Measurements from ENCODE around the gene PRKG1.

Gene PRKG1

GRCh38 chr10:52110576-52110975 is 1036.3 kb downstream of the PRKG1 start:
- DNase-seq (ENCODE audit: low spot score) = no peak
- Histone ChIP-seq H3K27me3 (ENCODE audit: control insufficient read depth in 3 of 3, insufficient read depth in 3 of 3, low read depth in 1 of 3, low read length in 3 of 3) (no peaks in the 10 kb centered on the region), H2BK5ac (ENCODE audit: low read length) (no peak overlapping the region), H3K79me1 (ENCODE audit: low read depth, low read length) (no peaks in the 10 kb centered on the region), H2AFZ (ENCODE audit: low read length) (no peak overlapping the region), H3K4me2 (ENCODE audit: insufficient read depth, low read length, poor library complexity, severe bottlenecking) (no peak overlapping the region), H2BK15ac (ENCODE audit: low read length) (no peak overlapping the region), H3K4ac (ENCODE audit: low read length) (no peak overlapping the region), H4K91ac (ENCODE audit: low read depth, low read length, poor library complexity) (no peak overlapping the region), H3K36me3 (replicated peaks in 1 of 2; ENCODE audit: control insufficient read depth in 2 of 2, insufficient read depth in 2 of 2, low read length in 2 of 2) (no peaks in the 10 kb centered on the region), H3K14ac (ENCODE audit: low read length) (no peak overlapping the region), H3K9me3 (replicated peaks in 1 of 2; ENCODE audit: control insufficient read depth in 2 of 2, insufficient read depth in 1 of 2, low read depth in 1 of 2, low read length in 2 of 2) (no peaks in the 10 kb centered on the region), H3K9ac (ENCODE audit: low read depth, low read length, poor library complexity) (no peak overlapping the region), H3K4me3 (ENCODE audit: low read length in 2 of 2) (no peak overlapping the region), H3K18ac (ENCODE audit: low read length) (no peak overlapping the region), H3K4me1 (ENCODE audit: control insufficient read depth in 2 of 2, insufficient read depth in 1 of 2, low read depth in 1 of 2, low read length in 2 of 2) (no peaks in the 10 kb centered on the region), H4K8ac (ENCODE audit: low read depth, low read length) (no peak overlapping the region), H3K23ac (ENCODE audit: low read depth, low read length, poor library complexity) (no peak overlapping the region), H3K27ac (replicated peaks; ENCODE audit: low read length) (no peak overlapping the region), H2AK5ac (ENCODE audit: low read depth, low read length) (no peak overlapping the region), H2BK120ac (ENCODE audit: low read depth, low read length) (no peak overlapping the region), H2BK12ac (ENCODE audit: low read length) (no peak overlapping the region)
- no CpG with 5 or more reads among the region's 5 CpGs for WGBS, 2 donors (ENCODE audit: extremely low coverage in 2 of 2, insufficient read length in 2 of 2, insufficient replicate concordance in 1 of 2)

- Histone ChIP-seq H2BK15ac (ENCODE audit: low read length) (no peak overlapping the region), H3K4me1 (ENCODE audit: control insufficient read depth in 2 of 2, insufficient read depth in 1 of 2, low read depth in 1 of 2, low read length in 2 of 2) (no peaks in the 10 kb centered on the region), H3K27ac (replicated peaks; ENCODE audit: low read length) (no peak overlapping the region), H3K79me1 (ENCODE audit: low read depth, low read length) (no peaks in the 10 kb centered on the region), H3K14ac (ENCODE audit: low read length) (no peak overlapping the region), H3K9me3 (replicated peaks in 1 of 2; ENCODE audit: control insufficient read depth in 2 of 2, insufficient read depth in 1 of 2, low read depth in 1 of 2, low read length in 2 of 2) (no peaks in the 10 kb centered on the region), H3K9ac (ENCODE audit: low read depth, low read length, poor library complexity) (no peak overlapping the region), H2AFZ (ENCODE audit: low read length) (no peak overlapping the region), H3K18ac (ENCODE audit: low read length) (no peak overlapping the region), H4K91ac (ENCODE audit: low read depth, low read length, poor library complexity) (no peak overlapping the region), H3K4me3 (ENCODE audit: low read length in 2 of 2) (no peak overlapping the region), H4K8ac (ENCODE audit: low read depth, low read length) (no peak overlapping the region), H3K4me2 (ENCODE audit: insufficient read depth, low read length, poor library complexity, severe bottlenecking) (no peak overlapping the region), H3K36me3 (replicated peaks in 1 of 2; ENCODE audit: control insufficient read depth in 2 of 2, insufficient read depth in 2 of 2, low read length in 2 of 2) (no peaks in the 10 kb centered on the region), H3K27me3 (ENCODE audit: control insufficient read depth in 3 of 3, insufficient read depth in 3 of 3, low read depth in 1 of 3, low read length in 3 of 3) (no peaks in the 10 kb centered on the region), H2BK5ac (ENCODE audit: low read length) (no peak overlapping the region), H2BK12ac (ENCODE audit: low read length) (no peak overlapping the region), H2BK120ac (ENCODE audit: low read depth, low read length) (no peak overlapping the region), H3K4ac (ENCODE audit: low read length) (no peak overlapping the region), H3K23ac (ENCODE audit: low read depth, low read length, poor library complexity) (no peak overlapping the region), H2AK5ac (ENCODE audit: low read depth, low read length) (no peak overlapping the region)
- DNase-seq (ENCODE audit: low spot score) = no peak
- 100% methylated on average over 1 of the region's 3 CpGs; no CpG with 5 or more reads in 1 of the 2 donors for WGBS, 2 donors (ENCODE audit: extremely low coverage in 2 of 2, insufficient read length in 2 of 2, insufficient replicate concordance in 1 of 2)
Observed at GRCh38 chr10:52111101-52111891, 1037.0 kb downstream of the PRKG1 start.

- no peaks in the 10 kb centered on the region for H3K9me3 ChIP-seq (replicated peaks in 1 of 2; ENCODE audit: control insufficient read depth in 2 of 2, insufficient read depth in 1 of 2, low read depth in 1 of 2, low read length in 2 of 2)
- no peak overlapping the region for H2BK120ac ChIP-seq (ENCODE audit: low read depth, low read length)
- H3K4me3 ChIP-seq (ENCODE audit: low read length in 2 of 2) = no peak overlapping the region
- no peak for DNase-seq (ENCODE audit: low spot score)
- peaks cover 0 to 2% (median 0%) of the 10 kb centered on the region in 3 experiments for H3K27me3 ChIP-seq (ENCODE audit: control insufficient read depth in 3 of 3, insufficient read depth in 3 of 3, low read depth in 1 of 3, low read length in 3 of 3)
- H2AK5ac ChIP-seq (ENCODE audit: low read depth, low read length) = no peak overlapping the region
- H3K36me3 ChIP-seq (replicated peaks in 1 of 2; ENCODE audit: control insufficient read depth in 2 of 2, insufficient read depth in 2 of 2, low read length in 2 of 2) = no peaks in the 10 kb centered on the region
- no peak overlapping the region for H3K9ac ChIP-seq (ENCODE audit: low read depth, low read length, poor library complexity)
- no peak overlapping the region for H4K91ac ChIP-seq (ENCODE audit: low read depth, low read length, poor library complexity)
- no peak overlapping the region for H3K14ac ChIP-seq (ENCODE audit: low read length)
- WGBS, 2 donors (ENCODE audit: extremely low coverage in 2 of 2, insufficient read length in 2 of 2, insufficient replicate concordance in 1 of 2) = no CpG with 5 or more reads among the region's 3 CpGs
- H3K4me2 ChIP-seq (ENCODE audit: insufficient read depth, low read length, poor library complexity, severe bottlenecking) = no peak overlapping the region
- no peak overlapping the region for H2BK12ac ChIP-seq (ENCODE audit: low read length)
- no peaks in the 10 kb centered on the region for H3K79me1 ChIP-seq (ENCODE audit: low read depth, low read length)
- H2BK5ac ChIP-seq (ENCODE audit: low read length) = no peak overlapping the region
- H4K8ac ChIP-seq (ENCODE audit: low read depth, low read length) = no peak overlapping the region
- no peak overlapping the region for H3K18ac ChIP-seq (ENCODE audit: low read length)
- H2AFZ ChIP-seq (ENCODE audit: low read length) = no peak overlapping the region
- no peak overlapping the region for H3K4ac ChIP-seq (ENCODE audit: low read length)
- no peak overlapping the region for H3K27ac ChIP-seq (replicated peaks; ENCODE audit: low read length)
- no peak overlapping the region for H3K23ac ChIP-seq (ENCODE audit: low read depth, low read length, poor library complexity)
- no peaks in the 10 kb centered on the region for H3K4me1 ChIP-seq (ENCODE audit: control insufficient read depth in 2 of 2, insufficient read depth in 1 of 2, low read depth in 1 of 2, low read length in 2 of 2)
- no peak overlapping the region for H2BK15ac ChIP-seq (ENCODE audit: low read length)
Observed at GRCh38 chr10:52115823-52116222, 1041.5 kb downstream of the PRKG1 start.

- Histone ChIP-seq H2BK12ac (ENCODE audit: low read length) (no peak overlapping the region), H4K8ac (ENCODE audit: low read depth, low read length) (no peak overlapping the region), H4K91ac (ENCODE audit: low read depth, low read length, poor library complexity) (no peak overlapping the region), H3K4me2 (ENCODE audit: insufficient read depth, low read length, poor library complexity, severe bottlenecking) (no peak overlapping the region), H3K27me3 (ENCODE audit: control insufficient read depth in 3 of 3, insufficient read depth in 3 of 3, low read depth in 1 of 3, low read length in 3 of 3) (peaks cover 0 to 2% (median 0%) of the 10 kb centered on the region in 3 experiments), H3K27ac (replicated peaks; ENCODE audit: low read length) (no peak overlapping the region), H3K9ac (ENCODE audit: low read depth, low read length, poor library complexity) (no peak overlapping the region), H3K23ac (ENCODE audit: low read depth, low read length, poor library complexity) (no peak overlapping the region), H3K18ac (ENCODE audit: low read length) (no peak overlapping the region), H2BK120ac (ENCODE audit: low read depth, low read length) (no peak overlapping the region), H2AK5ac (ENCODE audit: low read depth, low read length) (no peak overlapping the region), H3K4ac (ENCODE audit: low read length) (no peak overlapping the region), H3K4me3 (ENCODE audit: low read length in 2 of 2) (no peak overlapping the region), H3K79me1 (ENCODE audit: low read depth, low read length) (no peaks in the 10 kb centered on the region), H3K36me3 (replicated peaks in 1 of 2; ENCODE audit: control insufficient read depth in 2 of 2, insufficient read depth in 2 of 2, low read length in 2 of 2) (no peaks in the 10 kb centered on the region), H2AFZ (ENCODE audit: low read length) (no peak overlapping the region), H3K9me3 (replicated peaks in 1 of 2; ENCODE audit: control insufficient read depth in 2 of 2, insufficient read depth in 1 of 2, low read depth in 1 of 2, low read length in 2 of 2) (no peaks in the 10 kb centered on the region), H2BK5ac (ENCODE audit: low read length) (no peak overlapping the region), H3K14ac (ENCODE audit: low read length) (no peak overlapping the region), H2BK15ac (ENCODE audit: low read length) (no peak overlapping the region), H3K4me1 (ENCODE audit: control insufficient read depth in 2 of 2, insufficient read depth in 1 of 2, low read depth in 1 of 2, low read length in 2 of 2) (no peaks in the 10 kb centered on the region)
- no peak for DNase-seq (ENCODE audit: low spot score)
Observed at GRCh38 chr10:52119507-52119906, 1045.2 kb downstream of the PRKG1 start.
